ENCODE results near the gene TMEM134.
A peak's percentile ranks its signal among the peaks of the same experiment; 100 is the strongest.

Gene TMEM134

GRCh38 chr11:67421430-67422031 is 47.5 kb downstream of the TMEM134 start:
- peaks cover 12% of the 10 kb centered on the region for H3K4me1 Mint-ChIP-seq (ENCODE audit: low read depth)
- peak overlapping the region; percentile 71 for H3K4me3 Mint-ChIP-seq
- peaks cover 8% of the 10 kb centered on the region for H3K27me3 Mint-ChIP-seq (ENCODE audit: low read depth)
- H3K36me3 Mint-ChIP-seq (ENCODE audit: low read depth), result no peaks in the 10 kb centered on the region
- H3K9me3 Mint-ChIP-seq, result no peaks in the 10 kb centered on the region
- peak overlapping the region; percentile 55 for H3K27ac Mint-ChIP-seq

DNA sequence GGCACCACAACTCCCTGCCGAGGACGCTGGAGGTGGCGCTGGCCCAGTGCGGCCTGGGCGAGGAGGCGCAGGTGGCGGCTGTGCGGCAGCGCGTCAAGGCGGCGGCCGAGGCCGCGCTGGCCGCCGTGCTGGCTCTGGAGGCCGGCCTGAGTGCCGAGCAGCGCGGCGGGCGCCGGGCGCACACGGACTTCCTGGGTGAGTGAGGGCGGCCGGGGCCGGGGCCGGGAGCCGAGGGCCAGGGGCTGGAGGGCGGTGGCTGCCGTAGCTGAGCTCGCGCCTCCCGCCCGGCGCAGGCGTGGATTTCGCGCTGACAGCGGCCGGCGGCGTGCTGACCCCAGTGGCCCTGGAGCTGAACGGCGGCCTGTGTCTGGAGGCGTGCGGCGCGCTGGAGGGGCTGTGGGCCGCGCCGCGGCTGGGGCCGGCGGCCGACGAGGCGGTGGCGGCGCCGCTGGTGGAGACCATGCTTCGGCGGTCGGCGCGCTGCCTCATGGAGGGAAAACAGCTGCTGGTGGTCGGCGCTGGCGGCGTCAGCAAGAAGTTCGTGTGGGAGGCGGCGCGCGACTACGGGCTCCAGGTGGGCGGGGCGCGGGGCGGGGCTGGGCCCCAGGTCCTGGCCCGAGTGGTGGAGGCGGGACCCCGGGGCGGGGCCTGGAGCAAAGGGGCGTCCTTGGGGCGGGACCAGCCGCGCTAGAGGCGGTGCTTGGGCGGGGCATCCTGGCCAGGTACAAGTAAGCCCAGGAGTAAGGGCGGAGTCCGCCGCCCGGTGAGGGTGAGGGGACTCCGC is 48.2 kb downstream of the TMEM134 start:
- peaks cover 16% of the 10 kb centered on the region for H3K4me1 Mint-ChIP-seq (ENCODE audit: low read depth)
- no peaks in the 10 kb centered on the region for H3K36me3 Mint-ChIP-seq (ENCODE audit: low read depth)
- H3K4me3 Mint-ChIP-seq, result peak overlapping the region; percentile 71
- peak overlapping the region; percentile 55 for H3K27ac Mint-ChIP-seq
- H3K27me3 Mint-ChIP-seq (ENCODE audit: low read depth), result peaks cover 15% of the 10 kb centered on the region
- no peaks in the 10 kb centered on the region for H3K9me3 Mint-ChIP-seq

- Mint-ChIP-seq H3K4me1 (ENCODE audit: low read depth) (peaks cover 13% of the 10 kb centered on the region), H3K9me3 (no peaks in the 10 kb centered on the region), H3K36me3 (ENCODE audit: low read depth) (no peaks in the 10 kb centered on the region), H3K27ac (no peak overlapping the region), H3K27me3 (ENCODE audit: low read depth) (peaks cover 15% of the 10 kb centered on the region), H3K4me3 (peak overlapping the region; percentile 72)
Measured at GRCh38 chr11:67420147-67420645, 48.9 kb downstream of the TMEM134 start.

DNA sequence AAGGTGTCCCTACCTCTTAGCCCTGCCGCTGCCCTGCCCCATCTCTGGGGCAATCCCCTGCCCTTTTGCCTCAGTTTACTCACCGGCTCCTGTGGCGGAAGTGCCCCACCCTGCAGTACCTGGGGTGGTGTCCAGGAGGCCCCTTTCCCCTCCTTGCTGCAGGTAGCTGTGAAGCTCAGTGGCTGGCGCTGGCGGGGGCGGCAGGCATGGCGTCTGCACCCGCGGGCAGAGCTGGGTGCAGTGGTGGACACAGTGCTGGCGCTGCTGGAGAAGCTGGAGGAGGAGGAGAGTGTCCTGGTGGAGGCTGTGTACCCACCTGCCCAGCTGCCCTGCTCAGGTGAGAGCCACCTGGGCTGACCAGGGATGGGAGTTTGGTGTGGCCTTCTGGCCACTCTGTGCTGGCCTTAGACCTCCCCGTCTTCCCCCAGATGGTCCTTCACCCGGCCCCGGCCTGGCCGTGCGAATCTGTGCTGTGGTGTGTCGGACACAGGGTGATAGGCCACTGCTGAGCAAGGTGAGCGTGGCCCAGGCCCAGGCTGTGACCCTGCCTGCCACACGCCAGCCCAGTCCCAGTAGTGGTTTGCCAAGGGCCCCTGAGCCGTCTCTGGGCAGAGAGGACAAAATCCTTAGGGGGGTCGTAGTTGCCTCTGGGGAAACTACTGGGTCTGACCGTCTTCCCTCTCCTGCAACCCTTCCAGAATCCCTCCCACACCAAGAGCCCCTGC is 49.6 kb downstream of the TMEM134 start:
- peaks cover 15% of the 10 kb centered on the region for H3K27me3 Mint-ChIP-seq (ENCODE audit: low read depth)
- H3K4me3 Mint-ChIP-seq, result peak overlapping the region; percentile 72
- H3K9me3 Mint-ChIP-seq, result no peaks in the 10 kb centered on the region
- H3K27ac Mint-ChIP-seq, result no peak overlapping the region
- H3K4me1 Mint-ChIP-seq (ENCODE audit: low read depth), result peaks cover 16% of the 10 kb centered on the region
- no peaks in the 10 kb centered on the region for H3K36me3 Mint-ChIP-seq (ENCODE audit: low read depth)

DNA sequence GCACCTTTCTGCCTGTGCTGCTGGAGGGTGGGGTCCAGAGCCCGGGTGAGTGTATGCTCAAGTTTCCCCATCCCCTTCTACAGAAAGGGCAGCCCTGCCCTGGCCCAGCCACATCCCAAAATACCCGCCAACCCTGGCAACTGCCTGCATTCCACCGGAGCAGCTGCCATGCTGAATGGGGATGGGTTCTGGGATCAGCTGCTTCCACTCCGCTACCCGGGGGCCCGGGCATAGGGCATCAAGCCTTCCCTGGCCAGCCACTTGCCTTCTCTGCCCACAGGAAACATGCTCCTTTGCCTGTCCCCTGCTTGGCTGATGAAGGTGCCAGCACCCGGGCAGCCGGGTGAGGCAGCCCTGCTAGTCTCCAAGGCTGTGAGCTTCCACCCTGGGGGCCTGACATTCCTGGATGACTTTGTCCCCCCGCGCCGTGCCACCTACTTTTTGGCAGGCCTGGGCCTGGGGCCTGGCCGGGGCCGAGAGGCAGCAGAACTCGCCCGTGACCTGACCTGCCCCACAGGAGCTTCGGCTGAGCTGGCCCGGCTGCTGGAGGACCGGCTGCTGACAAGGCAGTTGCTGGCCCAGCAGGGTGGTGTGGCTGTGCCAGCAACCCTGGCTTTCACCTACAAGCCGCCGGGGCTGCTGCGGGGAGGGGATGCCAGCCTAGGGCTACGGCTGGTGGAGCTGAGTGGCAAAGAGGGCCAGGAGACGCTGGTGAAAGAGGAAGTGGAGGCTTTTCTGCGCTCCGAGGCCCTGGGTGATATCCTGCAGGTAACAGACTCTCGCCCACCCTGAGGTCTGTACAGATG is 50.4 kb downstream of the TMEM134 start:
- H3K9me3 Mint-ChIP-seq, result no peaks in the 10 kb centered on the region
- peak overlapping the region; percentile 5 for H3K4me3 Mint-ChIP-seq
- peaks cover 16% of the 10 kb centered on the region for H3K4me1 Mint-ChIP-seq (ENCODE audit: low read depth)
- H3K36me3 Mint-ChIP-seq (ENCODE audit: low read depth), result no peaks in the 10 kb centered on the region
- no peak overlapping the region for H3K27ac Mint-ChIP-seq
- H3K27me3 Mint-ChIP-seq (ENCODE audit: low read depth), result peaks cover 15% of the 10 kb centered on the region

- peaks cover 3% of the 10 kb centered on the region for H3K36me3 Mint-ChIP-seq (ENCODE audit: low read depth)
- no peaks in the 10 kb centered on the region for H3K9me3 Mint-ChIP-seq
- H3K4me1 Mint-ChIP-seq (ENCODE audit: low read depth), result peaks cover 25% of the 10 kb centered on the region
- H3K27me3 Mint-ChIP-seq (ENCODE audit: low read depth), result peaks cover 21% of the 10 kb centered on the region
- no peak overlapping the region for H3K4me3 Mint-ChIP-seq
- H3K27ac Mint-ChIP-seq, result no peak overlapping the region
Measured at GRCh38 chr11:67417425-67417824, 51.6 kb downstream of the TMEM134 start.

DNA sequence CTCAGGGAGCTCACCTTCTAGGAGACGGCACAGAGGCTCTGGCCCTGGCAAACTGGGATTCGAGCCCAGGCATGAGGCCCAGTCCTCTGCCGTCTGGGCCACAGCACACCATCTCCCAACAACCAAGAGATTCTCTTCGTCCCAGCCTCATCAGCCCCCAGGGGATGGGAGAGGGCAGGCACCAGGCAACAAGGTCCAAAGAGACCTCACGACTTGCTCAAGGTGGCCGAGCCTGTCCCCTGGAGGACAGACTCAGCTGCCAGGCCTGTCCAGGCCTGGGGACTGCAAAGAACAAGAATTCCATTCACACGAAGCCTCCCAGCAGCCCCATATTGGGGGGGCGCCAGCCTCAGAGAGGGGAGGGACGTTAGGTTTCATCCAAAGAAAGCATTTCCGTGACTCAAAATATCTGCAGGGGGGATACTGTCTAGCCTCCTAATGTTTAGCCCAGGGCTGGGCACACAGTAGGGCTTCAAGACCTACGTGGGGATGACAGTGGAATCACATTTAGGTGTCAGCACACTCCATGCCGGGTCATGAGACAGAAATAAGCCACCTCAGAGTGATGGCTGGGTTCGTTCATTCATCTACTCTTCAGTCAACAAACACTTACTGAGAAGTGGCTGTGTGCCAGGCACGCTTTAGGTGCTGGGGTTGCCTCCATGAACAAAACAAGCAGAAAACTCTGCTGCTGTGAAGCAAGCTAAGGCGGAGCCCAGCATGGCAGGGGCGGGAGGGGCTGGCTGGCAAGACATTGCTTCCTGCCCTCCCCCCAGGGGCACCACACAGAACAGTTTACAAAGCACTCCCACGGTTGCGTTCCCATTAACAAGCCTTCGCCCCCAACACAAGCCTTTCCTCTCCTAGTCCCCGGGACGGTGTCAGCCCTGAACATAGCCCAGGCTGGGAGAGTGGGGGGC is 52.4 kb downstream of the TMEM134 start:
- Mint-ChIP-seq H3K4me3 (peak overlapping the region; percentile 54), H3K27me3 (ENCODE audit: low read depth) (peaks cover 21% of the 10 kb centered on the region), H3K27ac (no peak overlapping the region), H3K36me3 (ENCODE audit: low read depth) (peaks cover 3% of the 10 kb centered on the region), H3K4me1 (ENCODE audit: low read depth) (peaks cover 33% of the 10 kb centered on the region), H3K9me3 (no peaks in the 10 kb centered on the region)

- peak within 1 kb of the TSS; percentile 51 for H3K4me3 Mint-ChIP-seq
- H3K9me3 Mint-ChIP-seq, result no peaks in the 10 kb centered on the region
- H3K4me1 Mint-ChIP-seq (ENCODE audit: low read depth), result peaks cover 35% of the 10 kb centered on the region
- H3K27me3 Mint-ChIP-seq (ENCODE audit: low read depth), result peaks cover 21% of the 10 kb centered on the region
- H3K36me3 Mint-ChIP-seq (ENCODE audit: low read depth), result peaks cover 3% of the 10 kb centered on the region
- no peak within 1 kb of the TSS for H3K27ac Mint-ChIP-seq
Measured at GRCh38 chr11:67415501-67416304, 53.3 kb downstream of the TMEM134 start, which contains the start of gene CARNS1. Gene CARNS1, plus strand, starts transcription at chr11:67415678. Its CDS starts 522 bp downstream, at chr11:67416200.

GRCh38 chr11:67413266-67413849 is 55.7 kb downstream of the TMEM134 start:
- H3K27me3 Mint-ChIP-seq (ENCODE audit: low read depth), result peaks cover 16% of the 10 kb centered on the region
- peak overlapping the region; percentile 38 for H3K27ac Mint-ChIP-seq
- peaks cover 15% of the 10 kb centered on the region for H3K36me3 Mint-ChIP-seq (ENCODE audit: low read depth)
- H3K4me1 Mint-ChIP-seq (ENCODE audit: low read depth), result peaks cover 44% of the 10 kb centered on the region
- no peak overlapping the region for H3K4me3 Mint-ChIP-seq
- no peaks in the 10 kb centered on the region for H3K9me3 Mint-ChIP-seq

GRCh38 chr11:67412495-67413179 is 56.4 kb downstream of the TMEM134 start:
- peaks cover 16% of the 10 kb centered on the region for H3K27me3 Mint-ChIP-seq (ENCODE audit: low read depth)

GRCh38 chr11:67411785-67412152 is 57.3 kb downstream of the TMEM134 start:
- Mint-ChIP-seq H3K27ac (no peak overlapping the region), H3K9me3 (no peaks in the 10 kb centered on the region), H3K4me3 (no peak overlapping the region), H3K36me3 (ENCODE audit: low read depth) (peaks cover 27% of the 10 kb centered on the region), H3K27me3 (ENCODE audit: low read depth) (peaks cover 15% of the 10 kb centered on the region), H3K4me1 (ENCODE audit: low read depth) (peaks cover 57% of the 10 kb centered on the region)

More at GRCh38 chr11:67412495-67413179, 56.4 kb downstream of the TMEM134 start:
- peaks cover 51% of the 10 kb centered on the region for H3K4me1 Mint-ChIP-seq (ENCODE audit: low read depth)
- H3K27ac Mint-ChIP-seq, result no peak overlapping the region
- H3K4me3 Mint-ChIP-seq, result no peak overlapping the region
- no peaks in the 10 kb centered on the region for H3K9me3 Mint-ChIP-seq
- H3K36me3 Mint-ChIP-seq (ENCODE audit: low read depth), result peaks cover 21% of the 10 kb centered on the region
